ENCODE results near the gene SFSWAP. TPM values are rescaled to one million over a fixed set of nuclear protein-coding genes. Genes with fewer than 3 reads are reported as not detected.
"Not testable (repeated sequence)": the region's sequence is repeated elsewhere in the genome, so short reads cannot be mapped to it uniquely, and the experiment has no call there.

Gene SFSWAP
- total and polyA plus RNA-seq, 3 donors from 2014 or later = 37.7 to 68.4 (median 62.4) TPM

GRCh38 chr12:131673888-131674257 is 37.0 kb upstream of the SFSWAP start:
- no peak for TF ChIP-seq POLR2A (IDR thresholded peaks at IDR 0.05)
- no peak for TF ChIP-seq CTCF (IDR thresholded peaks at IDR 0.05)
- no peaks in the 10 kb centered on the region for H3K27me3 ChIP-seq

GRCh38 chr12:131674373-131674772 is 36.5 kb upstream of the SFSWAP start:
- Histone ChIP-seq H3K9me3 (no peaks in the 10 kb centered on the region), H3K27me3 (no peaks in the 10 kb centered on the region)

More at GRCh38 chr12:131673888-131674257, 37.0 kb upstream of the SFSWAP start:
- H3K9me3 ChIP-seq = no peaks in the 10 kb centered on the region
- intact Hi-C loops (cut with DNase I; ENCODE audit: low total_unique reads) = no loop called here
- H3K36me3 ChIP-seq (ENCODE audit: low read depth, missing control alignments) = no peaks in the 10 kb centered on the region
- H3K4me3 ChIP-seq = no peak overlapping the region
- DNase-seq = no peak
- H3K27ac ChIP-seq = no peak overlapping the region
- H3K4me1 ChIP-seq = no peaks in the 10 kb centered on the region
- WGBS, 2 donors = 77 to 83% methylated on average over 7 of the region's 7 CpGs

GRCh38 chr12:131675126-131676080 is 35.5 kb upstream of the SFSWAP start:
- Histone ChIP-seq H3K4me1 (no peaks in the 10 kb centered on the region), H3K4me3 (no peak overlapping the region), H3K27ac (no peak overlapping the region), H3K9me3 (no peaks in the 10 kb centered on the region), H3K36me3 (ENCODE audit: low read depth, missing control alignments) (no peaks in the 10 kb centered on the region), H3K27me3 (no peaks in the 10 kb centered on the region)
- TF ChIP-seq POLR2A (IDR thresholded peaks at IDR 0.05) (no peak), CTCF (IDR thresholded peaks at IDR 0.05) (no peak)
- DNase-seq = no peak
- intact Hi-C loops (cut with DNase I; ENCODE audit: low total_unique reads) = no loop called here
- WGBS, 2 donors = 80 to 89% methylated on average over 20 to 21 of the region's 21 CpGs

More at GRCh38 chr12:131674373-131674772, 36.5 kb upstream of the SFSWAP start:
- H3K36me3 ChIP-seq (ENCODE audit: low read depth, missing control alignments) = no peaks in the 10 kb centered on the region
- TF ChIP-seq POLR2A (IDR thresholded peaks at IDR 0.05) = no peak
- no peak for TF ChIP-seq CTCF (IDR thresholded peaks at IDR 0.05)
- H3K4me1 ChIP-seq = no peaks in the 10 kb centered on the region
- no peak overlapping the region for H3K27ac ChIP-seq
- 84 to 94% methylated on average over 6 of the region's 6 CpGs for WGBS, 2 donors
- intact Hi-C loops (cut with DNase I; ENCODE audit: low total_unique reads) = no loop called here
- H3K4me3 ChIP-seq = no peak overlapping the region
- DNase-seq = no peak

GRCh38 chr12:131676544-131676943 is 34.3 kb upstream of the SFSWAP start:
- TF ChIP-seq POLR2A (IDR thresholded peaks at IDR 0.05) = no peak
- TF ChIP-seq CTCF (IDR thresholded peaks at IDR 0.05) = no peak
- Histone ChIP-seq H3K9me3 (no peaks in the 10 kb centered on the region), H3K4me1 (no peaks in the 10 kb centered on the region), H3K27ac (no peak overlapping the region), H3K4me3 (no peak overlapping the region), H3K36me3 (ENCODE audit: low read depth, missing control alignments) (no peaks in the 10 kb centered on the region), H3K27me3 (no peaks in the 10 kb centered on the region)
- 80 to 82% methylated on average over 7 of the region's 7 CpGs for WGBS, 2 donors
- no peak for DNase-seq
- intact Hi-C loops (cut with DNase I; ENCODE audit: low total_unique reads) = no loop called here

GRCh38 chr12:131677067-131677466 is 33.8 kb upstream of the SFSWAP start:
- H3K27me3 ChIP-seq; H3K36me3 ChIP-seq (ENCODE audit: low read depth, missing control alignments); H3K4me1 ChIP-seq; DNase-seq; H3K9me3 ChIP-seq; intact Hi-C loops (cut with DNase I; ENCODE audit: low total_unique reads); H3K4me3 ChIP-seq; H3K27ac ChIP-seq: not testable (repeated sequence)
- whole genome bisulfite sequencing, 2 donors = 82% methylated on average over 5 of the region's 6 CpGs; no CpG with 5 or more reads in 1 of the 2 donors

Data from testis (tissue), 3 donors.